HG03159 (cell line): ENCODE measurements around the gene SNX4.
"Not testable (repeated sequence)": the region's sequence is repeated elsewhere in the genome, so short reads cannot be mapped to it uniquely, and the experiment has no call there.

Experiments used
- ATAC-seq: cut with Tn5 transposase; IDR thresholded peaks from one replicate; pipeline ENCODE4 v1.9.1; 2021; ENCODE audit warnings: mild to moderate bottlenecking, moderate library complexity; ENCODE audit not compliant: unreplicated experiment

SNX4 gene

DNA sequence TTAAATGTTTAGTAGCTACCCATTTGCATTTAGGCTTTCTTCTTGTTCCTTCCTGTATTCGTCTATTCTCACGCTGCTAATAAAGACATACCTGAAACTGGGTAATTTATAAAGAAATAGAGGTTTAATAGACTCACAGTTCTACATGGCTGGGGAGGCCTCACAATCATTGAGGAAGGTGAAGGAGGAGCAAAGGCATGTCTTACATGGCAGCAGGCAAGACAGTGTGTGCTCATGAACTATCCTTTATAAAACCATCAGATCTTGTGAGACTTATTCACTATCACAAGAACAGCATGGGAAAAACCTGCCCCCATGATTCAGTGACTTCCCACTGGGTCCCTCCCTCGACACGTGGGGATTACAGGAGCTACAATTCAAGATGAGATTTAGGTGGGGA, 114.5 kb downstream of the SNX4 start:
- not testable (repeated sequence) for ATAC-seq

DNA sequence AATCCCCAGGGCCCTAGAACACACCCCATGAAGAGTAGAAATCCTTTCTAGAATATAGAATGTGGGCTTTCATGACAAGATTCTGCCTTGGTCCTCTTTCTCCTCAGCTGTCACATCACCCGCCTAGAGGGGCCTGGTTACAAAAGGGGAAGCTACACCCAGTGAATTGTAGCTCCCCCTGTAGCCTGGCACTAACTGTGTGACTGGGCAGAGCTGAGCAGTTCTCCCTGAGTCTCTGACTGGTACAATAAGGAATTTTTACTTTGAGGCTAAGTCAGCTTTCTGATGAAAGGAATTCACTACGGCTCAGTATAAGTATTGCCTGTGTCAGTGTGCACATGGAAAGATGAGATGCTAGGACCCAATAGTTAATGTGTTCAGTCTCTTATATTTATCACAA, 116.2 kb downstream of the SNX4 start:
- no peak for ATAC-seq

DNA sequence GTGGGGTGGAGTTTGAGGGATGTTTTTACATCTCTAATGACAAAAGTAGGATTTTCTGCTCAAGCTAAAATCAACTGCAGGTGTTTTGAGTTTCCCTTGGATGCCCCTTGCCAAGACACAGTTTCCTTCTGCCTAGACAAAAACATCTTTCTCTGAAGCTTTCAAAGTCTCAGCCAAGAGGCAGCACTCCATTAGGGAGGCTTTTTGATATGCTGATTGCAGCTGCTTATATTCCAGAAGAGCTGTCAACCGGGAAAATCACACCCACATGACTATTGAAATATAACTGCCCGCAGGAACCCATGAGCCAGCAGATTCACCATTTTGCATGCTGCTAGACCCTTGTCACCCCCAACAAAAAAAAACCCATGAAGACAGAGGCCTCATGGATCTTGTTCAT, 117.4 kb downstream of the SNX4 start:
- ATAC-seq: no peak

DNA sequence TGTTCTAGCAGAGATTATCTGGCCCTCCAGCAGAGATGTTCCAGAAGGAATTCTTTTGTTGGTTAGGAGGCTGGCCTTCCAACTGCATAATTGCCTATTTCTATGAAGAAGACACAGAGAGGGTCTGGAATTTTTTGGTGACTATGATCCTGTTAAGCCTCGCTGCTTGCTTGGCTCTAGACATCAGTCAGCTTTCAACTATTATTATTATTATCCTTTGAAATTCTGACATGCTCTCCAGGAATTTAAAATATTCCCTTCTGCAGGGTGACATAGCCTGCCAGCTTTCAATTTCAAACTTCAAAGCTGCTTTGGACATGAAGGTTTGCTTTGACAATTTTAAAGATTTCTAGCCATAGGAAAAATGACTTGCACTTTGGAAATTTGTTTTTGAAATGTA, 118.6 kb downstream of the SNX4 start:
- no peak for ATAC-seq

GRCh38 chr3:125398952-125399351, 121.0 kb downstream of the SNX4 start:
- ATAC-seq: no peak
